ENCODE results near the gene SIPA1L2. TPM values are rescaled to one million over a fixed set of nuclear protein-coding genes. Genes with fewer than 3 reads are reported as not detected.

SIPA1L2 gene
- total and polyA plus RNA-seq, 2 of the 4 experiments (the other 2 are of a cell fraction) = 7.1 to 13.4 TPM

GRCh38 chr1:232653789-232654188, 23.9 kb upstream of the SIPA1L2 start:
- TF ChIP-seq RCOR1 (IDR thresholded peaks at IDR 0.05; ENCODE audit: insufficient replicate concordance, low read length) (no peak), CEBPB (IDR thresholded peaks at IDR 0.05; ENCODE audit: low read depth, low read length) (no peak), MAZ (IDR thresholded peaks at IDR 0.05; ENCODE audit: borderline replicate concordance, low read depth, low read length) (no peak), RFX5 (IDR thresholded peaks at IDR 0.05; ENCODE audit: low read depth, low read length) (no peak), NFE2L2 (IDR thresholded peaks at IDR 0.05; ENCODE audit: low read depth, low read length) (no peak), MXI1 (IDR thresholded peaks at IDR 0.05; ENCODE audit: borderline replicate concordance, low read depth, low read length) (no peak), POLR2A (IDR thresholded peaks at IDR 0.05; ENCODE audit: low read depth, low read length) (no peak), RAD21 (IDR thresholded peaks at IDR 0.05; ENCODE audit: low read length) (no peak)
- TF ChIP-seq, protein P1, sequence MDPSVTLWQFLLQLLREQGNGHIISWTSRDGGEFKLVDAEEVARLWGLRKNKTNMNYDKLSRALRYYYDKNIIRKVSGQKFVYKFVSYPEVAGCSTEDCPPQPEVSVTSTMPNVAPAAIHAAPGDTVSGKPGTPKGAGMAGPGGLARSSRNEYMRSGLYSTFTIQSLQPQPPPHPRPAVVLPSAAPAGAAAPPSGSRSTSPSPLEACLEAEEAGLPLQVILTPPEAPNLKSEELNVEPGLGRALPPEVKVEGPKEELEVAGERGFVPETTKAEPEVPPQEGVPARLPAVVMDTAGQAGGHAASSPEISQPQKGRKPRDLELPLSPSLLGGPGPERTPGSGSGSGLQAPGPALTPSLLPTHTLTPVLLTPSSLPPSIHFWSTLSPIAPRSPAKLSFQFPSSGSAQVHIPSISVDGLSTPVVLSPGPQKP (IDR thresholded peaks at IDR 0.05; ENCODE audit: borderline replicate concordance, low read depth, low read length) = no peak
- Histone ChIP-seq H2AK9ac (replicated peaks; ENCODE audit: low read depth, low read length, poor library complexity) (no peak overlapping the region), H2BK120ac (ENCODE audit: low read depth, low read length) (no peak overlapping the region), H2BK15ac (ENCODE audit: low read depth, low read length) (no peak overlapping the region), H3K18ac (ENCODE audit: low read depth, low read length) (no peak overlapping the region), H3K9ac (ENCODE audit: low read depth, low read length) (no peak overlapping the region), H3K14ac (replicated peaks; ENCODE audit: low read depth, low read length) (no peak overlapping the region), H4K8ac (ENCODE audit: low read depth in 2 of 2, low read length in 2 of 2) (no peak overlapping the region), H3K9me1 (ENCODE audit: insufficient read depth, low read length) (no peaks in the 10 kb centered on the region), H3K36me3 (ENCODE audit: control insufficient read depth, insufficient read depth, low read length) (no peaks in the 10 kb centered on the region), H3K4me3 (ENCODE audit: insufficient read depth, low read depth, low read length) (no peak overlapping the region), H3K4me1 (ENCODE audit: control insufficient read depth, insufficient read depth, low read length) (no peaks in the 10 kb centered on the region), H4K20me1 (ENCODE audit: insufficient read depth, low read length) (no peaks in the 10 kb centered on the region), H2AK5ac (ENCODE audit: low read depth, low read length) (no peak overlapping the region), H3K27ac (ENCODE audit: insufficient read depth, low read length) (no peak overlapping the region), H3K4me2 (ENCODE audit: low read depth, low read length) (no peak overlapping the region), H4K91ac (ENCODE audit: insufficient read depth, low read depth, low read length) (no peak overlapping the region), H3K27me3 (ENCODE audit: control insufficient read depth, insufficient read depth, low read length) (peaks cover 4% of the 10 kb centered on the region), H4K5ac (ENCODE audit: low read depth, low read length) (no peak overlapping the region), H3K9me3 (ENCODE audit: control insufficient read depth, insufficient read depth, low read length) (no peaks in the 10 kb centered on the region), H3K79me1 (ENCODE audit: low read depth in 1 of 2, low read length in 2 of 2) (no peaks in the 10 kb centered on the region), H3K4ac (ENCODE audit: low read depth, low read length) (no peak overlapping the region), H2AFZ (replicated peaks; ENCODE audit: low read length, poor library complexity) (no peak overlapping the region), H2BK20ac (ENCODE audit: low read depth, low read length) (no peak overlapping the region), H3K56ac (ENCODE audit: extremely low read depth, insufficient read depth, low read length) (no peak overlapping the region), H3K23ac (ENCODE audit: low read depth, low read length) (no peak overlapping the region), H2BK5ac (ENCODE audit: low read depth, low read length, poor library complexity, severe bottlenecking) (no peak overlapping the region)
- BruUV-seq (replicated peaks) = no TSS peak
- intact Hi-C loops (cut with micrococcal nuclease) = no loop called here
- in situ Hi-C loops (cut with MboI; ENCODE audit: low sequenced_read_pairs) = no loop called here
- DNase-seq = no peak
- no peak for ATAC-seq (ENCODE audit: low read depth)
- 90% methylated on average over 2 of the region's 3 CpGs; no CpG with 5 or more reads in 1 of the 2 experiments for WGBS, 2 experiments (ENCODE audit: extremely low coverage in 2 of 2, insufficient read length in 1 of 2)
- POLR2A ChIA-PET (ENCODE audit: unreplicated experiment) = no interaction called here
- CTCF ChIA-PET = no interaction called here
- dilution Hi-C loops (cut with HindIII; ENCODE audit: low sequenced_read_pairs, unreplicated experiment) = no loop called here

Data from IMR-90 (cell line).